HG02970 (cell line): Measurements from ENCODE around the gene SMAD3.
"Not testable (repeated sequence)": the region's sequence is repeated elsewhere in the genome, so short reads cannot be mapped to it uniquely, and the experiment has no call there.

Experiments used
- ATAC-seq: cut with Tn5 transposase; IDR thresholded peaks from one replicate; pipeline ENCODE4 v1.9.1; 2021; ENCODE audit warnings: mild to moderate bottlenecking, moderate library complexity, moderate number of reproducible peaks; ENCODE audit not compliant: unreplicated experiment, low FRiP score

SMAD3 gene

GRCh38 chr15:67138891-67139855 lies 73.8 kb downstream of the SMAD3 start:
- ATAC-seq, result no peak

- ATAC-seq, result no peak
Measured at GRCh38 chr15:67140078-67140833, 74.9 kb downstream of the SMAD3 start.

GRCh38 chr15:67142092-67142766 lies 76.8 kb downstream of the SMAD3 start:
- ATAC-seq, result no peak

GRCh38 chr15:67142767-67143100 lies 77.3 kb downstream of the SMAD3 start:
- ATAC-seq, result no peak

- no peak for ATAC-seq
Measured at GRCh38 chr15:67143646-67144045, 78.2 kb downstream of the SMAD3 start.

- ATAC-seq, result no peak
Measured at GRCh38 chr15:67144609-67145311, 79.4 kb downstream of the SMAD3 start.

GRCh38 chr15:67145312-67145610 lies 79.9 kb downstream of the SMAD3 start:
- ATAC-seq, result no peak

GRCh38 chr15:67145710-67146109 lies 80.3 kb downstream of the SMAD3 start:
- no peak for ATAC-seq

- no peak for ATAC-seq
Measured at GRCh38 chr15:67146234-67146633, 80.8 kb downstream of the SMAD3 start.

GRCh38 chr15:67146875-67147381 lies 81.5 kb downstream of the SMAD3 start:
- ATAC-seq, result no peak

GRCh38 chr15:67147396-67147949 lies 82.1 kb downstream of the SMAD3 start:
- no peak for ATAC-seq

GRCh38 chr15:67148196-67148701 lies 82.8 kb downstream of the SMAD3 start:
- no peak for ATAC-seq

- ATAC-seq, result no peak
Measured at GRCh38 chr15:67149068-67149772, 83.8 kb downstream of the SMAD3 start.

- no peak for ATAC-seq
Measured at GRCh38 chr15:67149773-67150022, 84.3 kb downstream of the SMAD3 start.

- no peak for ATAC-seq
Measured at GRCh38 chr15:67150023-67150860, 84.8 kb downstream of the SMAD3 start.

- ATAC-seq, result no peak
Measured at GRCh38 chr15:67152429-67152828, 87.0 kb downstream of the SMAD3 start.

GRCh38 chr15:67153044-67153443 lies 87.6 kb downstream of the SMAD3 start:
- ATAC-seq, result not testable (repeated sequence)

- ATAC-seq, result no peak
Measured at GRCh38 chr15:67154249-67154648, 88.8 kb downstream of the SMAD3 start.

- no peak for ATAC-seq
Measured at GRCh38 chr15:67156426-67156825, 91.0 kb downstream of the SMAD3 start.
